ENCODE measurements around the gene PLXNA4. TPM values are rescaled to one million over a fixed set of nuclear protein-coding genes. Genes with fewer than 3 reads are reported as not detected.

Gene PLXNA4
- total RNA-seq, 1 experiment from 2014 or later, result not detected

GRCh38 chr7:132171130-132171576, 405.1 kb downstream of the PLXNA4 start:
- H2AFZ ChIP-seq (ENCODE audit: low read depth, low read length, poor library complexity, severe bottlenecking), result no peak overlapping the region
- H3K79me2 ChIP-seq (ENCODE audit: insufficient read depth, low read length), result no peaks in the 10 kb centered on the region
- H3K4me3 ChIP-seq (replicated peaks in 1 of 2; ENCODE audit: low read depth in 1 of 2, low read length in 2 of 2), result no peak overlapping the region
- CTCF ChIA-PET, result no interaction called here
- no peak for ATAC-seq
- intact Hi-C loops (cut with micrococcal nuclease), result no loop called here
- no peaks in the 10 kb centered on the region for H3K9me2 ChIP-seq (ENCODE audit: insufficient read depth)
- H3K27me3 ChIP-seq (ENCODE audit: insufficient read depth, low read length), result peaks cover 67% of the 10 kb centered on the region
- DNase-seq (ENCODE audit: low read depth, low spot score), result no peak
- no peaks in the 10 kb centered on the region for H3K4me1 ChIP-seq (ENCODE audit: control insufficient read depth in 1 of 2, insufficient read depth in 2 of 2, low read length in 2 of 2)
- no peaks in the 10 kb centered on the region for H3K36me3 ChIP-seq (ENCODE audit: control insufficient read depth in 1 of 2, insufficient read depth in 2 of 2, low read length in 2 of 2)
- H3K27ac ChIP-seq (ENCODE audit: low read depth, low read length), result no peak overlapping the region
- no peaks in the 10 kb centered on the region for H4K20me1 ChIP-seq (ENCODE audit: insufficient read depth)
- BruUV-seq (replicated peaks), result no TSS peak
- POLR2A ChIA-PET, result no interaction called here
- TF ChIP-seq ZFX (IDR thresholded peaks at IDR 0.05), result no peak
- RAD21 ChIA-PET (ENCODE audit: low non-redundant PET in 1 of 2, low total read pairs in 2 of 2, uncharacterized antibody in 2 of 2, unreplicated experiment in 2 of 2), result no interaction called here
- no peak overlapping the region for H3K4me2 ChIP-seq (ENCODE audit: low read length)
- no peaks in the 10 kb centered on the region for H3K9me3 ChIP-seq (ENCODE audit: control insufficient read depth in 1 of 2, insufficient read depth in 1 of 2, low read depth in 1 of 2, low read length in 2 of 2)
- no peak overlapping the region for H3K9ac ChIP-seq (ENCODE audit: low read length)

GRCh38 chr7:132169730-132170129, 406.5 kb downstream of the PLXNA4 start:
- Histone ChIP-seq H4K20me1 (ENCODE audit: insufficient read depth) (no peaks in the 10 kb centered on the region), H3K27me3 (ENCODE audit: insufficient read depth, low read length) (peaks cover 63% of the 10 kb centered on the region), H3K9me2 (ENCODE audit: insufficient read depth) (no peaks in the 10 kb centered on the region), H3K9me3 (ENCODE audit: control insufficient read depth in 1 of 2, insufficient read depth in 1 of 2, low read depth in 1 of 2, low read length in 2 of 2) (no peaks in the 10 kb centered on the region), H3K4me2 (ENCODE audit: low read length) (no peak overlapping the region), H3K36me3 (ENCODE audit: control insufficient read depth in 1 of 2, insufficient read depth in 2 of 2, low read length in 2 of 2) (no peaks in the 10 kb centered on the region), H3K4me1 (ENCODE audit: control insufficient read depth in 1 of 2, insufficient read depth in 2 of 2, low read length in 2 of 2) (no peaks in the 10 kb centered on the region), H3K9ac (ENCODE audit: low read length) (no peak overlapping the region), H3K79me2 (ENCODE audit: insufficient read depth, low read length) (no peaks in the 10 kb centered on the region), H3K4me3 (replicated peaks in 1 of 2; ENCODE audit: low read depth in 1 of 2, low read length in 2 of 2) (no peak overlapping the region), H2AFZ (ENCODE audit: low read depth, low read length, poor library complexity, severe bottlenecking) (no peak overlapping the region), H3K27ac (ENCODE audit: low read depth, low read length) (no peak overlapping the region)
- POLR2A ChIA-PET, result no interaction called here
- TF ChIP-seq SRF (IDR thresholded peaks at IDR 0.05; ENCODE audit: low read depth), result no peak
- TF ChIP-seq, protein P1, sequence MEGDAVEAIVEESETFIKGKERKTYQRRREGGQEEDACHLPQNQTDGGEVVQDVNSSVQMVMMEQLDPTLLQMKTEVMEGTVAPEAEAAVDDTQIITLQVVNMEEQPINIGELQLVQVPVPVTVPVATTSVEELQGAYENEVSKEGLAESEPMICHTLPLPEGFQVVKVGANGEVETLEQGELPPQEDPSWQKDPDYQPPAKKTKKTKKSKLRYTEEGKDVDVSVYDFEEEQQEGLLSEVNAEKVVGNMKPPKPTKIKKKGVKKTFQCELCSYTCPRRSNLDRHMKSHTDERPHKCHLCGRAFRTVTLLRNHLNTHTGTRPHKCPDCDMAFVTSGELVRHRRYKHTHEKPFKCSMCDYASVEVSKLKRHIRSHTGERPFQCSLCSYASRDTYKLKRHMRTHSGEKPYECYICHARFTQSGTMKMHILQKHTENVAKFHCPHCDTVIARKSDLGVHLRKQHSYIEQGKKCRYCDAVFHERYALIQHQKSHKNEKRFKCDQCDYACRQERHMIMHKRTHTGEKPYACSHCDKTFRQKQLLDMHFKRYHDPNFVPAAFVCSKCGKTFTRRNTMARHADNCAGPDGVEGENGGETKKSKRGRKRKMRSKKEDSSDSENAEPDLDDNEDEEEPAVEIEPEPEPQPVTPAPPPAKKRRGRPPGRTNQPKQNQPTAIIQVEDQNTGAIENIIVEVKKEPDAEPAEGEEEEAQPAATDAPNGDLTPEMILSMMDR (IDR thresholded peaks at IDR 0.05 in 2 of 3, conservative IDR thresholded peaks at IDR 0.05 in 1 of 3; ENCODE audit: borderline replicate concordance in 1 of 3, insufficient read depth in 1 of 3, low read depth in 2 of 3, low read length in 2 of 3), result 0 out of 6 replicates have a peak, but pooled peaks of 1 of the 3 experiments have one; percentile 4
- DNase-seq (ENCODE audit: low read depth, low spot score), result no peak
- intact Hi-C loops (cut with micrococcal nuclease), result no loop called here
- BruUV-seq (replicated peaks), result no TSS peak
- RAD21 ChIA-PET (ENCODE audit: low non-redundant PET in 1 of 2, low total read pairs in 2 of 2, uncharacterized antibody in 2 of 2, unreplicated experiment in 2 of 2), result no interaction called here
- peak; percentile 50; the same call in 1 of the 2 replicates for ATAC-seq
- CTCF ChIA-PET, result no interaction called here
